Neural cell (in vitro differentiated cells): ENCODE measurements around the gene NEDD1. TPM values are rescaled to one million over a fixed set of nuclear protein-coding genes. Genes with fewer than 3 reads are reported as not detected.

Experiments used
- H2AFZ ChIP-seq: fragments of 200-600, 300-800 bp; sonication (generic), shearing (Covaris generic); 2 replicates; pipeline ENCODE4 v1.6.0; 2014; ENCODE audit warnings: low read depth, mild to moderate bottlenecking, antibody characterized with exemption, low read length, moderate library complexity
- H3F3A ChIP-seq: fragments of 200-600 bp; shearing (Covaris generic); 2 replicates; pipeline ENCODE4 v1.6.1; 2016; ENCODE audit warnings: mild to moderate bottlenecking, moderate library complexity, mixed read lengths, antibody characterized with exemption, low read length; ENCODE audit not compliant: insufficient read depth, poor library complexity, severe bottlenecking
- H3K27ac ChIP-seq: fragments of 200-600, 300-800 bp; sonication (generic), shearing (Covaris generic); 2 replicates; pipeline ENCODE4 v1.5.1; 2014; ENCODE audit warnings: mild to moderate bottlenecking, low read length, moderate library complexity
- H3K27me3 ChIP-seq: fragments of 300-800, 200-600 bp; sonication (generic), shearing (Covaris generic); 2 replicates; pipeline ENCODE4 v1.6.0; 2014; ENCODE audit warnings: mild to moderate bottlenecking, low read depth, low read length, moderate library complexity; ENCODE audit not compliant: insufficient read depth
- H3K36me3 ChIP-seq: fragments of 300-800, 200-600 bp; sonication (generic), shearing (Covaris generic); 2 replicates; pipeline ENCODE4 v1.5.1; 2014; ENCODE audit warnings: mild to moderate bottlenecking, antibody characterized with exemption, low read length, moderate library complexity; ENCODE audit not compliant: insufficient read depth
- H3K4me2 ChIP-seq: fragments of 300-800, 200-600 bp; sonication (generic), shearing (Covaris generic); 2 replicates; pipeline ENCODE4 v1.6.0; 2014; ENCODE audit warnings: mild to moderate bottlenecking, low read length
- H3K4me3 ChIP-seq: fragments of 300-800, 200-600 bp; sonication (generic), shearing (Covaris generic); 2 replicates; pipeline ENCODE4 v1.5.1; 2014; ENCODE audit warnings: mild to moderate bottlenecking, low read length, moderate library complexity
- H3K79me2 ChIP-seq: fragments of 200-600 bp; shearing (Covaris generic); replicated peaks from 2 replicates; pipeline ENCODE4 v1.6.0; 2014; ENCODE audit warnings: mild to moderate bottlenecking, low read length, moderate library complexity; ENCODE audit not compliant: insufficient read depth
- H3K9ac ChIP-seq: fragments of 300-800, 200-600 bp; sonication (generic), shearing (Covaris generic); 2 replicates; pipeline ENCODE4 v1.6.1; 2016; ENCODE audit warnings: mild to moderate bottlenecking, low read length, mixed read lengths
- H3K9me2 ChIP-seq: fragments of 200-600 bp; shearing (Covaris generic); 2 replicates; pipeline ENCODE4 v1.6.1; 2016; ENCODE audit warnings: mild to moderate bottlenecking, low read length, mixed read lengths; ENCODE audit not compliant: insufficient read depth
- H3K9me3 ChIP-seq: fragments of 200-600, 300-800 bp; sonication (generic), shearing (Covaris generic); 2 replicates; pipeline ENCODE4 v1.6.1; 2016; ENCODE audit warnings: mild to moderate bottlenecking, mixed run types, low read length, moderate library complexity, mixed read lengths
- H4K20me1 ChIP-seq: fragments of 200-600 bp; shearing (Covaris generic); 2 replicates; pipeline ENCODE4 v1.6.1; 2016; ENCODE audit warnings: mild to moderate bottlenecking, mixed run types; ENCODE audit not compliant: insufficient read depth
- CTCF ChIP-seq: fragments of 450-650 bp; IDR thresholded peaks from 2 replicates; pipeline ENCODE4 v1.5.1; 2014; ENCODE audit warnings: antibody characterized with exemption, mild to moderate bottlenecking, moderate library complexity; ENCODE audit not compliant: poor library complexity, severe bottlenecking
- EP300 ChIP-seq: fragments of 450-650 bp; conservative IDR thresholded peaks from 2 replicates; pipeline ENCODE4 v1.6.1; 2014; ENCODE audit warnings: antibody characterized with exemption, mild to moderate bottlenecking, moderate library complexity; ENCODE audit not compliant: poor library complexity, severe bottlenecking
- EZH2 ChIP-seq: fragments of 200-600, 300-800 bp; shearing (Covaris generic), sonication (generic); IDR thresholded peaks from 2 replicates; pipeline ENCODE4 v1.6.1; 2014; ENCODE audit warnings: antibody characterized with exemption, low read length, borderline replicate concordance, mild to moderate bottlenecking; ENCODE audit not compliant: insufficient read depth, poor library complexity, severe bottlenecking
- MXI1 ChIP-seq: fragments of 450-650 bp; conservative IDR thresholded peaks from 2 replicates; pipeline ENCODE4 v1.6.1; 2014; ENCODE audit warnings: antibody characterized with exemption, mild to moderate bottlenecking; ENCODE audit not compliant: poor library complexity, severe bottlenecking
- POLR2AphosphoS5 ChIP-seq: IDR thresholded peaks from 2 replicates; pipeline ENCODE4 v1.6.1; 2012
- RAD21 ChIP-seq: fragments of 450-650 bp; conservative IDR thresholded peaks from 2 replicates; pipeline ENCODE4 v1.6.1; 2014; ENCODE audit warnings: antibody characterized with exemption, mild to moderate bottlenecking, moderate library complexity
- REST ChIP-seq: IDR thresholded peaks from 2 replicates; pipeline ENCODE4 v1.6.1; 2012; ENCODE audit warnings: borderline replicate concordance
- SMC3 ChIP-seq: fragments of 450-650 bp; conservative IDR thresholded peaks from 2 replicates; pipeline ENCODE4 v1.6.1; 2014; ENCODE audit warnings: antibody characterized with exemption, mild to moderate bottlenecking, moderate library complexity; ENCODE audit not compliant: poor library complexity
- TAF1 ChIP-seq: IDR thresholded peaks from 2 replicates; pipeline ENCODE4 v1.6.1; 2012; ENCODE audit warnings: low read depth
- polyA plus RNA-seq: library from polyadenylated mRNA; depleted of rRNA; stranded (reverse); fragments of >200 nt; gene quantifications from 2 replicates; pipeline ENCODE4 v1.2.3, GENCODE V29; 2014

The NEDD1 gene
- polyA plus RNA-seq, 1 donor from 2014 or later = 3.8 TPM

DNA sequence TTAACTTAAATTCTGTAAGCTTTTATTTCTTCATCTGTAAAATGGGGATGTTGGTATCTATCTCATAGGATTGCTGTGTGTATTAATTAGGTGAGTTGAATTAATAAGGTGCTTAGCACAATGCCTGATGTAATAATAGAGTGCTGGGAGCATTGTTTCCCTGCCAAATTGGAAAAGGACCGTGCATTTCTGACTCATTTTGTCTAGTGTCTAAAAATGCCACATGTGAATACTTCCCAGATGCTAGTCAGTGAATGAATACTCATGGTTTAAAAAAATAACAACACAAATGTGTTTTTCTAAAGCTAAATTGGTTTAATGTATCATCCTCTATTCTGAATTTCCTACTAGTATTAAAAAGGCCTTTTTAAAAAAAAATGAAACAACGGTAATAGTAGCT lies 45.4 kb upstream of the NEDD1 start:
- TF ChIP-seq EP300 = no peak
- no peak for TF ChIP-seq RAD21
- no peak for TF ChIP-seq TAF1
- TF ChIP-seq REST = no peak
- no peak for TF ChIP-seq MXI1
- no peak for TF ChIP-seq EZH2
- TF ChIP-seq SMC3 = no peak
- TF ChIP-seq POLR2AphosphoS5 = no peak
- no peak for TF ChIP-seq CTCF
- no peaks in the 10 kb centered on the region for H3K79me2 ChIP-seq
- H3K27ac ChIP-seq = no peak overlapping the region
- H3F3A ChIP-seq = no peaks in the 10 kb centered on the region
- no peak overlapping the region for H3K9ac ChIP-seq
- no peaks in the 10 kb centered on the region for H3K27me3 ChIP-seq
- no peaks in the 10 kb centered on the region for H4K20me1 ChIP-seq
- no peaks in the 10 kb centered on the region for H3K9me3 ChIP-seq
- no peaks in the 10 kb centered on the region for H3K9me2 ChIP-seq
- H3K36me3 ChIP-seq = no peaks in the 10 kb centered on the region
- H3K4me3 ChIP-seq = no peak overlapping the region
- no peak overlapping the region for H2AFZ ChIP-seq
- no peak overlapping the region for H3K4me2 ChIP-seq

DNA sequence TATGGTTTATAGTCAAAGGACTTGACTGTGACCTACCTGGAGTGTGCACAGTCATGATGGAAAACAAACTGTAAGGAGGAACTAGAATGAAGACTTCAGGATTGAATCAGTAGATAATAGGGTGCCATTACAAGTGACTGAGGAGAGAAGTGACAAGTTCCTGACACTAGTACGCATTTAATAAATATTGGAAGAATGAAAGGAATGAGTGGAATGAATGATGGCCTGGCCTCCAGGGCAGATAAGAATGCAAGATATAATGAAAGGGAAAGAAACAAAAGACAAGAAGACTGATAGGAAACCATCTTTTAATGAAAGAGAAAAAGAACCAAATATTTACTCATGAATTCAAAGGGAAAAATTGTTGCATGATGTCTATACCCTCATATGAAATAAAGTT lies 44.7 kb upstream of the NEDD1 start:
- Histone ChIP-seq H3K9me2 (no peaks in the 10 kb centered on the region), H3K4me3 (no peak overlapping the region), H4K20me1 (no peaks in the 10 kb centered on the region), H2AFZ (no peak overlapping the region), H3K36me3 (no peaks in the 10 kb centered on the region), H3K27ac (no peak overlapping the region), H3K9ac (no peak overlapping the region), H3K79me2 (no peaks in the 10 kb centered on the region), H3K4me2 (no peak overlapping the region), H3K9me3 (no peaks in the 10 kb centered on the region), H3K27me3 (no peaks in the 10 kb centered on the region), H3F3A (no peaks in the 10 kb centered on the region)
- TF ChIP-seq TAF1 (no peak), MXI1 (no peak), POLR2AphosphoS5 (no peak), CTCF (no peak), REST (no peak), RAD21 (no peak), EP300 (no peak), SMC3 (no peak), EZH2 (no peak)
